G401 (cell line): ENCODE results near the gene ARPIN. TPM values are rescaled to one million over a fixed set of nuclear protein-coding genes. Genes with fewer than 3 reads are reported as not detected.
"Not testable (repeated sequence)": the region's sequence is repeated elsewhere in the genome, so short reads cannot be mapped to it uniquely, and the experiment has no call there.

Experiments
- DNase-seq: peaks from one replicate; pipeline ENCODE4 v3.0.0-alpha.2; 2015; ENCODE audit warnings: low spot score
- in situ Hi-C: cut with HindIII; loops from 2 replicates; pipeline ENCODE4 v1.10.0; 2016; ENCODE audit warnings: low sequenced_read_pairs, mixed read lengths
- total RNA-seq: library from RNA; depleted of rRNA; stranded (reverse); fragments of >200 nt; shearing (Covaris generic); gene quantifications from 2 replicates; pipeline ENCODE4 v1.2.3, GENCODE V29; 2014; rRNA removed

ARPIN gene
- total RNA-seq, result 5.3 and 7.0 TPM in 2 replicates

DNA sequence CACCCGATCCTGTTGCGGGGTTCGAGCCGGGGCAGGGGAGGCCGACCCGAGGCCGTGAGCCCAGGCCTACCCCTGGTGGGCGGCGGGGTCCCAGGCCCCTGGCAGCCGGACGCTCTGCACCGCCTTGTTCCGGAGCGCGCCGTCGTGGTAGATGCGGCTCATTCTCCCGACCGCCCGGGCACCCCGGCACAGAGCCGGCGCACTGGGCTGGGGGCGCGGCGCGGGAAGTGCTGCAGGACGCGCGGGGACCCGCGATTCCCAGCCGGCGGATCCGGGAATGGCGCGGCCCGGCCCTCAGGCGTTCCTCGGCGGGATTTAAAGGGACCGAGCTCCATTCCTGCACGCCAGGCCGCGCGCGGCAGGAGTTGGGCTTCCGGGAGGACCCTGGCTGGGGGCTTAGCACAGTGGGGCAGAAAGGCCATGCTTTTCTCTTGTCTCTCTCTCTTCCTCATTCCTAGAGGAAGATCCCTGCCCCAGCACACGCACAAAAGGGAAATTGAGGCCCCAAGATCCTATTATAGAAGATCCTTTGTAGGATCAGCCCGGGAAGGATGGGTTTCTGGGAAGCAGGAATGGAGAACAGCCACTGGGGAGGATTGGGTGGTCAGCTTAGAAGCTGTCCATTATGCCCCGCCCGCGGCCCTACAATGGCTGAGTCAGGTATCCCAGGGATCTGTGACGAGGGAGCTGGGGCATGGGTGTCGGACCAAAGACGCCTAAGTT is at the start of gene ARPIN:
TSS of gene ARPIN (minus strand) at position 279 of the 723 bp plus-strand sequence. CDS start at position 162, 117 bp downstream.
- DNase-seq, result peak; percentile 60
- in situ Hi-C loops, result no loop called here

- in situ Hi-C loops, result no loop called here
These were observed 45.5 kb upstream of the ARPIN start for GRCh38 chr15:89958107-89958805.

GRCh38 chr15:89955449-89955998 is 42.8 kb upstream of the ARPIN start:
- in situ Hi-C loops, DNase-seq: not testable (repeated sequence)

More at GRCh38 chr15:89958107-89958805, 45.5 kb upstream of the ARPIN start:
- no peak for DNase-seq

GRCh38 chr15:89954541-89954940 is 41.8 kb upstream of the ARPIN start:
- no peak for DNase-seq
- in situ Hi-C loops, result no loop called here

DNA sequence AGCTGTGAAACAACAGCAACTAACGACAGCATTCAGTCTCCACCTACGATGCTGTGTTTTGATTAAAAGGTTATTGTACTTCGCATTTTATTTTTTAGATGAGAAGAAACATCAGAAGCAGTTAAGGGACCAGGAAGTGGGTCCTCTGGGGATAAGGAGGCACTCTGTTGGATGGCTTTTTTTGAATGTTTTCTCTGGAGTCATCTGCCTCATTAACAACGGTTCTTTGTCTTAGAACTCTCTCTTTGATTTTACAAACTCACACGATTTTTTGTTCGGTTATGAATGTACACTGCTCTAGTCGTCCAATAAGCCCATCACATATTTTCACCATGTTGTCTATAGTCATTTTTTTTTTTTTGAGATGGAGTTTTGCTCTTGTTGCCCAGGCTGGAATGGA is 36.0 kb upstream of the ARPIN start:
- DNase-seq, result no peak
- in situ Hi-C loops, result no loop called here

GRCh38 chr15:89947385-89947784 is 34.6 kb upstream of the ARPIN start:
- DNase-seq, result no peak
- in situ Hi-C loops, result no loop called here

GRCh38 chr15:89946681-89947299 is 34.0 kb upstream of the ARPIN start:
- in situ Hi-C loops, result no loop called here
- DNase-seq, result no peak

- in situ Hi-C loops, DNase-seq: not testable (repeated sequence)
These were observed 31.0 kb upstream of the ARPIN start for GRCh38 chr15:89943721-89944120.

DNA sequence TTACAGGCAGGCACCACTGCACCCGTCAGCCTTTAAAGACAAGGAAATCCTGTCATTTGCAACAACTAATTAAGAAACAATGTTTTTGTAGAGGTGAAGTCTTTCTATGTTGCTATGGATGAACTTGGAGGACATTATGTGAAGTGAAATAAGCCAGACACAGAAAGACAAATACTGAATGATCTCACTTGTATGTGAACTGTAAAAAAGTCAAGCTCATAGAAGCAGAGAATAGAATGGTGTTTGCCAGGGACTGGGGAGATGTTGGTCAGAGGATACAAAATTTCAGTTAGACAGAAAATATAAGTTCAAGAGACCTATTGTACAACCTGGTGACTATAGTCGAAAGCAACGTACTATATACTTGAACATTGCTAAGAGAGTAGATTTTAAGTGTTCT is 27.2 kb upstream of the ARPIN start:
- DNase-seq, result no peak
- in situ Hi-C loops, result no loop called here

- in situ Hi-C loops, DNase-seq: not testable (repeated sequence)
These were observed 26.6 kb upstream of the ARPIN start for GRCh38 chr15:89939377-89939776.

- in situ Hi-C loops, result no loop called here
- no peak for DNase-seq
These were observed 24.9 kb upstream of the ARPIN start for GRCh38 chr15:89937365-89938350.

DNA sequence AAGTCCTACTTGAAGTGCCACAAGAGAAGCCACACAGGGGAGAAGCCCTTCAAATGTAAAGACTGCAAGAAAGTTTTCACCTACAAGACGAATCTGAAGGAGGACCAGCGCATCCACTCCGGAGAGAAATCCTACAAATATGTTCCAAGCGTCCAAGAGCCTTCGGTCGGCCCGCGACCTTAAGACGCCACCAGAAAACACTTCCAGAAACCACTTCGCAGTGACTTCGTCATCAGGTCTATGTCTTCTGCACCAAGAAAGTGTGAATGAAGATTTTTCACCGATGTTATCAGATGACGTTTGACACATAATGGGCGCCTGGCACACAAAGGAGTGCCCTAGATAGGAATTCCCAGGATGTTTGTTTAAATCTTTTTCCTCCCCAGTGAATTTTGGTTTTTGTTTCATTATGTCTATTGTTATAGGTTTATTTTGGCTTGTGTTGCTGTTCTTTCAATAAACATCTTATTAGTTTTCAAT is 24.1 kb upstream of the ARPIN start:
- in situ Hi-C loops, result no loop called here
- DNase-seq, result no peak

GRCh38 chr15:89936051-89936785 is 23.5 kb upstream of the ARPIN start:
- DNase-seq, result no peak
- in situ Hi-C loops, result no loop called here

- DNase-seq, result no peak
- in situ Hi-C loops, result no loop called here
These were observed 20.1 kb upstream of the ARPIN start for GRCh38 chr15:89932880-89933279.

GRCh38 chr15:89928421-89928820 is 15.7 kb upstream of the ARPIN start:
- in situ Hi-C loops, result no loop called here
- DNase-seq, result no peak

DNA sequence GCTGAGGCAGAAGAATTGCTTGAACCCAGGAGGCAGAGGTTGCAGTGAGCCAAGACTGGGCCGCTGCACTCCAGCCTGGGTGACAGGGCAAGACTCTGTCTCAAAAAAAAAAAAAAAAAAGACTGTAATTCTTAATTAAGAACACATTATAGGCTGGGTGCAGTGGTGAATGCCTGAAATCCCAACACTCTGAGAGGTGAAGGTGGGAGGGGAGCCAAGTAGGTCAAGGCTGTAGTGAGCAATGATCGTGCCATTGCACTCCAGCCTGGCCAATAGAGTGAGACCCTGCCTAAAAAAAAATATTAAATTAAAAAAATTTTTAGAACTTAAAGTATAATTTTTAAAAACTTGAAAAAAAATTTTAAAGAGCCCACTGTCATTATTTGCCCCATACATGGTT is 13.4 kb upstream of the ARPIN start:
- no peak for DNase-seq

GRCh38 chr15:89917442-89918101 is 4.8 kb upstream of the ARPIN start:
- no peak for DNase-seq
- in situ Hi-C loops, result no loop called here

More for the DNA sequence above, 13.4 kb upstream of the ARPIN start:
- in situ Hi-C loops, result no loop called here
